Left renal cortex interstitium (tissue), 4 donors: ENCODE measurements around the gene APOBEC3G. TPM values are rescaled to one million over a fixed set of nuclear protein-coding genes. Genes with fewer than 3 reads are reported as not detected.
A peak's percentile ranks its signal among the peaks of the same experiment; 100 is the strongest.
"Not testable (repeated sequence)": the region's sequence is repeated elsewhere in the genome, so short reads cannot be mapped to it uniquely, and the experiment has no call there.

Experiments used
- DNase-seq, 4 donors: peaks; one replicate each; pipeline ENCODE4 v3.0.0-alpha.2; 2013; ENCODE audit warnings: low read depth in 4 of 4, low spot score in 2 of 4, missing footprints in 1 of 4
- polyA plus RNA-seq, 4 donors: library from polyadenylated mRNA; unstranded; fragments of 120-200 nt; gene quantifications; one replicate each; pipeline ENCODE4 v1.2.1, GENCODE V29; 2013; ENCODE audit not compliant: insufficient read length in 4 of 4

APOBEC3G gene
- 10 to 100 TPM in 1 of 4 donors, 1 to 10 TPM in 3; 7.5 to 11.1 (median 8.5) TPM for polyA plus RNA-seq

DNA sequence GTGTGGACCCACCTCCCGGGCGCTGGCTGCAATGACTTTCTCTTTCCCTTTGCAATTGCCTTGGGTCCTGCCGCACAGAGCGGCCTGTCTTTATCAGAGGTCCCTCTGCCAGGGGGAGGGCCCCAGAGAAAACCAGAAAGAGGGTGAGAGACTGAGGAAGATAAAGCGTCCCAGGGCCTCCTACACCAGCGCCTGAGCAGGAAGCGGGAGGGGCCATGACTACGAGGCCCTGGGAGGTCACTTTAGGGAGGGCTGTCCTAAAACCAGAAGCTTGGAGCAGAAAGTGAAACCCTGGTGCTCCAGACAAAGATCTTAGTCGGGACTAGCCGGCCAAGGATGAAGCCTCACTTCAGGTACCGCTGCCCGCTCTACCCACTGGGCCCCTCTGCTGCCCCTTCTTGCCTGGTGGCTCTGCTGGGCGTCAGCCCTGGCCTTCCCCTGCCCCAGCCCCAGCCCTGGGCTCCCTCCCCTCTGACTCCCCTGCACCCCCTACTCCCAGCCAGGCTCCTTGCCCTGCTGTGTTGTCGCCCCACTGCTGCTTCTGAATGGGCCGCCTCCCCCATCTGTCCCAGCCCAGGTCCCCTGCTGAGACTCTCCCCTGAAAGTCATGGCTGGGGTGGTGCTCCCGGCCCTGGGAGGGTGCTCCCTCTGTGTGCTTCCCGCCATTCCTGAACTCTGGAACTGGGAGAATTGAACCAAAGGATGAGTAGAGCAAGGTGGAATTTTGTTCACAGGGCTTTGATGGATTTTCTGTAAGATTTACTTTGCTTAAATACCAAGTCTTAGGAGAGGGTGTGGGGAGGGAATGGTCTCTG, at the start of gene APOBEC3G:
Gene APOBEC3G (plus strand): TSS at position 250 of the 815 bp plus-strand sequence. CDS start 87 bp downstream, at position 337.
- DNase-seq, result not testable (repeated sequence)

DNA sequence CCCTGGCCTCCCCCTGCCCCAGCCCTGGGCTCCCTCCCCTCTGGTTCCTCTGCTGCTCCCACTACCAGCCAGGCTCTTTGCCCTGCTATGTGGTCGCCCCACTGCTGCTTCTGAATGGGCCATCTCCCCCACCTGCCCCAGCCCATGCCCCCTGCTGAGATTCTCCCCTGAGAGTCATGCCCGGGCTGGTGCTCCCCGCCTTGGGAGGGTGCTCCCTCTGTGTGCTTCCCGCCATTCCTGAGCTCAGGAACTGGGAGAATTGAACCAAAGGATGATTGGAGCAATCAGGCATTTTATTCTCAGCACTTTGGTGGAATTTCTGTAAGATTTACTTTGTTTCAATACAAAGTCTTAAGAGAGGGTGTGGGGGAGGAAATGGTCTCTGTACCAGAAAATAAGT, 49.4 kb upstream of the APOBEC3G start:
- no peak for DNase-seq

DNA sequence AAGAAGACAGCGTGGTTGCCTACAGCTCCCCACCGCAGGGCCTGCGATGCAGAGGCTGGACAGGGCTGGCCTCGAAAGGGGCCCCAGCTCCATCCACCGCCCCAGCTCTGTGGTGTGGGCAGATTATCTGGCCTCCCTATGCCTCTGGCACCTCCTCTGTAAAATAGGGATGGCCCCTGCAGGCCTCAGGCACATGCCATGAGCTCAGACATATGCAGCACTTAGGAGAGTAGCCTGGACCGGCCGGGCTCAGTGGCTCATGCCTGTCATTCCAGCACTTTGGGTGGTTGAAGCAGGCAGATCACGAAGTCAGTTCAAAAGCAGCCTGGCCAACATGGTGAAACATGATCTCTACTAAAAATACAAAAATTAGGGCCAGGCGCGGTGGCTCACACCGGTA, 48.8 kb upstream of the APOBEC3G start:
- DNase-seq, result no peak

DNA sequence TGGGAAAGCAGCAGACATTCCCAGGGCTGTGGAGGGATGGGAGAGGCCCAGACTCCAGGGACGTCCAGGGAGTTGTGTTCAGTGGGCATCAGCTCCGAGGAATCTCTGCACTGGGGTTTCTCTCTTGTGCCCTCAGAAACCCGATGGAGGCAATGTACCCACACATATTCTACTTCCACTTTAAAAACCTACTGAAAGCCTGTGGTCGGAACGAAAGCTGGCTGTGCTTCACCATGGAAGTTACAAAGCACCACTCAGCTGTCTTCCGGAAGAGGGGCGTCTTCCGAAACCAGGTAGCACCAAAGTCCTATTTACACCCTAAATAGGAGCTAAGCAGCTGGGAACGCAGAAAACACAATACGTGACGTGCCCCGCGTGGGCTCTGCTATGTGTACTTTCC, 47.8 kb upstream of the APOBEC3G start:
- DNase-seq, result no peak

DNA sequence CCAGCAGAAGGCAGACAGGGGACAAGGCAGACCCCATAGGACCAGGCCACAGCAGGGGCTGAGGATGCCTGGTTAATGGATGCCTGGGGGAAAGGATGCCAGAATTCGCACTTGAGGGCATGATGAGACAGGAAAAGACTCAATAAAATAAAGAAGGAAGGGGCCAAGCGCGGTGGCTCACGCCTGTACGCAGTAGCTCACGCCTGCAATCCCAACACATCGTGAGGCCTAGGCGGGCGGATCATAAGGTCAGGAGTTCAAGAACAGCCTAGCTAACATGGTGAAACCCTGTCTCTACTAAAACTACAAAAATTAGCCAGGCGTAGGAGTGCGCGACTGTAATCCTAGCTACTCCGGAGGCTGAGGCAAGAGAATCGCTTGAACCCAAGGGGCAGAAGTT, 46.4 kb upstream of the APOBEC3G start:
- no peak for DNase-seq

DNA sequence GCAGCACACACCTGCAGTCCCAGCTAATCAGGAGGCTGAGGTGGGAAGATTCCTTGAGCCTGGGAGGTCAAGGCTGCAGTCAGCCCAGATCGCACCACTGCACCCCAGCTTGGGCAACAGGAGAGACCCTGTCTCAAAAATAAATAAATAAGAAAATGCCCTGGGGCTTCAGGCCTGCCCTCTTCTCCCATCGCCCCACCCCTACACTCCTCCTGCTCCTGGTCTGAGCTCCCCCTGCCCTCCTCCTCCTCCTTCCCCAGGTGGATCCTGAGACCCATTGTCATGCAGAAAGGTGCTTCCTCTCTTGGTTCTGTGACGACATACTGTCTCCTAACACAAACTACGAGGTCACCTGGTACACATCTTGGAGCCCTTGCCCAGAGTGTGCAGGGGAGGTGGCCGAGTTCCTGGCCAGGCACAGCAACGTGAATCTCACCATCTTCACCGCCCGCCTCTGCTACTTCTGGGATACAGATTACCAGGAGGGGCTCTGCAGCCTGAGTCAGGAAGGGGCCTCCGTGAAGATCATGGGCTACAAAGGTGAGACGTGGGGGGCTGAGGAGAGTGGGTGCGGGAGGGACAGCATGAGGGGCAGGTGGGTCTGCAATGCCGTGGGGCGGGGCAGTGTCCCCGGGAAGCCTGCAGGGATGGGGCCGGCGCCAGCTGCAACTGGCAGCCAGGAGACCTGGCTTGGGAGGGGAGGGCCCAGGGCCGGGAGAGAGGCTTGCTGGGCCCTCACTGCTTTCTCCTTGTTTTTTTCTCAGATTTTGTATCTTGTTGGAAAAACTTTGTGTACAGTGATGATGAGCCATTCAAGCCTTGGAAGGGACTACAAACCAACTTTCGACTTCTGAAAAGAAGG, 45.4 kb upstream of the APOBEC3G start:
- DNase-seq, result not testable (repeated sequence)

DNA sequence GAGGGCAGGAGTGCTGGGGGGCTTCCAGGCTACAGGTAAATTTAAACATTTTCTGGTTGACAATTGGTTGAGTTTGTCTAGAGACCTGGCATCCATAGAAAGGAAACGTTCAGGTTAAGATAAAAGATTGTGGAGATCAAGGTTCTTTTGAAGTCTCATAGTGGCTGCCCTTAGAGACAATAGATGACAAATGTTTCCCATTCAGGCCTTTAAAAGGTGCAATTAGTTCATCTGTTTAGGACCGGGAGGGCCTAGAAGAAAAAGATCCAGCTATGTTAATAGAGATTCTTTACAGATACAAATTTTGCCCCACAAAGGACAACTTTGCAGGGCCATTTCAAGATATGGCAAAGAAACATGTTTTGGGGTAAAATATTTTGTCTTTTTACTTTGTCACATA, 40.0 kb upstream of the APOBEC3G start:
- not testable (repeated sequence) for DNase-seq

DNA sequence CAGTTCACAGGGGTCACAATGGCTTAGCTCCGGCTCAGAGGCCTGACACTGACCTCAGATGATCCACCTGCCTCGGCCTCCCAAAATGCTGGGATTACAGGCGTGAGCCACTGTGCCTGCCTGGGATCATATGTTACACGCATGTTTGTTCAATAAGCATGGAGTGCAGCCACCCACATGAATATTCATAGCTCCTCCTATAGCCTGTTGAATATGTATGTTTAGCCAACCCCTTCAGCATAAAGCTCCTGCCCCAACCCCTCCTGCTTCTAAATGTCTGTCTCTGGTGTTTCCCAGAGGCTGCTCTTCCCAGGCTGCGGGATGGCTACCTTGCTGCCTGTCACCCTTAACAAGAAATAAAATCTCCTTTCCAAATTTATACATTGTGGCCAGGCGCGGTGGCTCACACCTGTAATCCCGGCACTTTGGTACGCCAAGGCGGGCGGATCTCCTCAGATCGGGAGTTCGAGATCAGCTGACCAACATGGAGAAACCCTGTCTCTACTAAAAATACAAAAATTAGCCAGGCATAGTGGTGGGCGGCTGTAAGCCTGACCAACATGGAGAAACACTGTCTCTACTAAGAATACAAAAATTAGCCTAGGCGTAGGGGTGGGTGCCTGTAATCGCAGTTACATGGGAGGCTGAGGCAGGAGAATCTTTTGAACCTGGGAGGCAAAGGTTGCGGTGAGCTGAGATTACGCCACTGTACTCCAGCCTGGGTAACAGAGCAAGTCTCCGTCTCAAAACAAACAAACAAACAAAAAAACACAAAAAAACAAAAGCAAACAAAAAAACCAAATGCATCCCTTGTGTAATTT, 37.6 kb upstream of the APOBEC3G start:
- no peak for DNase-seq

DNA sequence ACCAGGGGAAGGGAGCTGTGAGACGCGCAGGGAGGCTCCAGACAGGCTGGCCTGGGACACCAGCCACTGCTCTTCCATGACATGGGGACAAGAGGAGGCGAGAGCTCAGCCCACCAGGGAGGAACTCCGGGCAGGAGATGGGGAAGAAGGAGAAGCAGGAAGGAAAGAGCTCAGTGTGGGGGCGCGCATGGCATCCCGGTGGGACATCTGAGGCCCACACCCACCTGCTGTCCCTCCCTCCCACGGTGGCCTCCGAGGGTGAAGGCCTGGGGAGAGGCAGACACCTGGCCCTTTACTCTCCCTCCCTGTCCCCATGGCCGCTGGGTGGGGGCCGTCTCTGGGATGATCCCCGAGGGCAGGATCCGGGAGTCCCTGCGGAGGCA, 36.9 kb upstream of the APOBEC3G start:
- not testable (repeated sequence) for DNase-seq

DNA sequence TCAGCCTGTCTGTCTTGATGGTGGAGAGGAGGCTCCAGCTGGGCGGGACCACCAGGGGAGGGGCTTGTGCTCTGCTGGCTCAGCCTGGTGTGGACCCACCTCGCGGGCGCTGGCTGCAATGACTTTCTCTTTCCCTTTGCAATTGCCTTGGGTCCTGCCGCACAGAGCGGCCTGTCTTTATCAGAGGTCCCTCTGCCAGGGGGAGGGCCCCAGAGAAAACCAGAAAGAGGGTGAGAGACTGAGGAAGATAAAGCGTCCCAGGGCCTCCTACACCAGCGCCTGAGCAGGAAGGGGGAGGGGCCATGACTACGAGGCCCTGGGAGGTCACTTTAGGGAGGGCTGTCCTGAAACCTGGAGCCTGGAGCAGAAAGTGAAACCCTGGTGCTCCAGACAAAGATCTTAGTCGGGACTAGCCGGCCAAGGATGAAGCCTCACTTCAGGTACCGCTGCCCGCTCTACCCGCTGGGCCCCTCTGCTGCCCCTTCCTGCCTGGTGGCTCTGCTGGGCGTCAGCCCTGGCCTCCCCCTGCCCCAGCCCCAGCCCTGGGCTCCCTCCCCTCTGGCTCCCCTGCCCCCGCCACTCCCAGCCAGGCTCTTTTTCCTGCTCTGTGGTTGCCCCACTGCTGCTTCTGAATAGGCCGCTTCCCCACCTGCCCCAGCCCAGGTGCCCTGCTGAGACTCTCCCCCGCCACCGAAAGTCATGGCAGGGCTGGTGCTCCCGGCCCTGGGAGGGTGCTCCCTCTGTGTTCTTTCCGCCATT, 36.4 kb upstream of the APOBEC3G start, which contains the start of gene APOBEC3F:
Gene APOBEC3F (plus strand): TSS at position 327 of the 759 bp plus-strand sequence. CDS start 97 bp downstream, at position 424.
- DNase-seq, result peak in 3 of 4 donors; percentile 17 to 26 (median 25)

DNA sequence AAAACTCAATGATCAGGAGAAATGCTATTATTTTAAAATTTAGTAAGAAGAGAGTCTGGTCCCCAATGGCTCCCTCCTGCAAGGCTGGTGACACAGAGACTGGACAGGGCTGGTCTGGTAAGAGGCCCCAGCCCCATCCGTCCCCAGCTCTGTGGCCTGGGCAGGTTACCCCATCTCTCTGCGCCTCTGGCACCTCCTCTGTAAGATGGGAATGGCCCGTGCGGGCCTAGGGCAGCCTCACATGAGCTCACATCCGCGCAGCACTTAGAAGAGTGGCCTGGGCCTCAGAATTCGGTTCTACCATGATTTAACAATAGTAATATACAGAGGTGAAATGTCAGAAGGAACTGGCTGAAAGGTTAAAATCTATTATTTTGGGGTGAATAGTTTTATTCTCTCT, 35.2 kb upstream of the APOBEC3G start:
- DNase-seq, result no peak

DNA sequence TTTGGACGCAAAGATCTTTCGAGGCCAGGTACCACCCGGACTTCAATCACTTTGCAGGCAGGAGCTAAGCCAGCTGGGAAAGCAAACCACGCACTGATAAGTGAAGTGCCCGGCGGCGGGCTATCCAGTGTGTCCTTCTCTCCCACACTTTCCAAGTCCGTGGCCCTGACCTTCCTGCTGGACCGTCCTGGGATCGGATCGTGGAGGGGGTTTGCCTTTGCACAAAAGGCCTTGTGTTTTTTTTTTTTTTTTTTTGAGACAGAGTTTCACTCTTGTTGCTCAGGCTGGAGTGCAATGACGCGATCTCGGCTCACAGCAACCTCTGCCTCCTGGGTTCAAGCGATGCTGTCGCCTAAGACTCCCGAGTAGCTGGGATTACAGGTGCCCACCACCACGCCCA, 34.0 kb upstream of the APOBEC3G start:
- DNase-seq, result not testable (repeated sequence)

DNA sequence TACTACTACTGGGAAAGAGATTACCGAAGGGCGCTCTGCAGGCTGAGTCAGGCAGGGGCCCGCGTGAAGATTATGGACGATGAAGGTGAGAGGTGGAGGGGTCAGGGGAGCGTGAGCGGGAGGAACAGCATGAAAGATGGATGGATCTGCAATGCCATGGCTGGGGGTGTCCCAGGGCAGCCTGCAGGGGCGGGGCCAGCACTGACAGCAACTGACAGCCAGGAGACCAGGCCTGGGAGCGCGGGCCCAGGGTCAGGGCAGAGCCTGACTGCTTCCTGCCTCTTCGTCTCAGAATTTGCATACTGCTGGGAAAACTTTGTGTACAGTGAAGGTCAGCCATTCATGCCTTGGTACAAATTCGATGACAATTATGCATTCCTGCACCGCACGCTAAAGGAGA, 31.9 kb upstream of the APOBEC3G start:
- not testable (repeated sequence) for DNase-seq

DNA sequence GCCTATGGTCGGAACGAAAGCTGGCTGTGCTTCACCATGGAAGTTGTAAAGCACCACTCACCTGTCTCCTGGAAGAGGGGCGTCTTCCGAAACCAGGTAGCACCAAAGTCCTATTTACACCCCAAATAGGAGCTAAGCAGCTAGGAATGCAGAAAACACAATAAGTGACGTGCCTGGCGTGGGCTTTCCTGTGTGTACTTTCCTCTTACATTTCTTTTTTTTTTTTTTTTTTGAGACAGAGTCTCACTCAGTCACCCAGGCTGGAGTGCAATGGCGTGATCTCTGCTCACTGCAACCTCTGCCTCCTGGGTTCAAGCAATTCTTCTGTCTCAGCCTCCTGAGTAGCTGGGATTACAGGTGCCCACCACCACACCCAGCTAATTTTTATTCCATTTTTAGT, 27.6 kb upstream of the APOBEC3G start:
- DNase-seq, result not testable (repeated sequence)

DNA sequence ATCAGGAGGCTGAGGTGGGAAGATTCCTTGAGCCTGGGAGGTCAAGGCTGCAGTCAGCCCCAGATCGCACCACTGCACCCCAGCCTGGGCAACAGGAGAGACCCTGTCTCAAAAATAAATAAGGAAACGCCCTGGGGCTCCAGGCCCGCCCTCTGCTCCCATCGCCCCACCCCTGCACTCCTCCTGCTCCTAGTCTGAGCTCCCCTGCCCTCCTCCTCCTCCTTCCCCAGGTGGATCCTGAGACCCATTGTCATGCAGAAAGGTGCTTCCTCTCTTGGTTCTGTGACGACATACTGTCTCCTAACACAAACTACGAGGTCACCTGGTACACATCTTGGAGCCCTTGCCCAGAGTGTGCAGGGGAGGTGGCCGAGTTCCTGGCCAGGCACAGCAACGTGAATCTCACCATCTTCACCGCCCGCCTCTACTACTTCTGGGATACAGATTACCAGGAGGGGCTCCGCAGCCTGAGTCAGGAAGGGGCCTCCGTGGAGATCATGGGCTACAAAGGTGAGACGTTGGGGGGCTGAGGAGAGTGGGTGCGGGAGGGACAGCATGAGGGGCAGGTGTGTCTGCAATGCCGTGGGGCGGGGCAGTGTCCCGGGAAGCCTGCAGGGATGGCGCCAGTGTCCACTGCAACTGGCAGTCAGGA, 25.1 kb upstream of the APOBEC3G start:
- DNase-seq, result not testable (repeated sequence)

DNA sequence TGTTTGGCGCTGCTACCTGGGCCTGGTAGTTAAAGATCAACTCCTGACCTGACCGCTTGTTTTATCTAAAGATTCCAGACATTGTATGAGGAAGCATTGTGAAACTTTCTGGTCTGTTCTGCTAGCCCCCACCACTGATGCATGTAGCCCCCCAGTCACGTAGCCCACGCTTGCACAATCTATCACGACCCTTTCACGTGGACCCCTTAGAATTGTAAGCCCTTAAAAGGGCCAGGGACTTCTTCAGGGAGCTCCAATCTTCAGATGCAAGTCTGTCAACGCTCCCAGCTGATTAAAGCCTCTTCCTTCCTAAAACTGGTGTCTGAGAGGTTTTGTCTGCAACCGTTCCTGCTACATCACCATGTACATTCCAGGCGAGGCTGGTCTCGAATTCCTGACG, 21.4 kb upstream of the APOBEC3G start:
- DNase-seq, result no peak

DNA sequence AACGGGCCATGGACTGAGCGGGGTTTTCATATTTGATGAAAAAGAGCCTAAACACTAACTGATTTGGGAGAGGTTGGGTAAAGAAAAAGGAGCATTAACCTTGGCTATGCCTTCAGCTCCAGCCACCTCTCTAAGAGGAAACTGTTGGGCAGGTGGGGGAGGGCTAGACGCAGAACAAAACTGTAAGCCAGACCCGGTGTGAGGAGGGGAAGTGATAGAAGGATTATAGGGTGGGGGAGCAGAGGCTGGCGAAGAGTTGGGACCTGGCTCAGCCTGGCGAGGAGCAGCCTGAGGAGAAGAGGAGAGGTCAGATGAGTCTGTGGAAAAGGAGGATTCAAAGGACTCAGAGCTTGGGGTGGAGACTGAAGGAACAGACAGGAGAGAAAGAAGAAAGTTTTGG, 15.8 kb upstream of the APOBEC3G start:
- DNase-seq, result not testable (repeated sequence)

DNA sequence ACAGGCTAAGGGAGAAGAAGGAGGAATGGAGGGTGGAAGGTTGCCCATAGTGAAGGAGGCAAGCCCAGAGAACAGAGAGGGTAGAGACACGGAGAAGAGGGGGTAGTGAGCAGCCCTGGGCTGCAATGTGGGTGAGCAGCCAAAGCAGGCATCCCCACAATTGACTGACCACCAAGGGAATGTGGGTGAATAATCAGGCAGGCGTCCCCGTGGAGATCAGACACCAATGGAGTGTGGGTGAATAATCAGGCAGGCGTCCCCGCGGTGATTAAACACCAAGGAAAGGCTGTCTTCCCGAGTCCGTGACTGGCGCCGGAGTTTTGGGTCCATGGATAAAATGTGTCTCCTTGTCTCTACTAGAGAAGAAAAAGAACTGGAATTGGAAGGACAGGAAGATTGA, 15.1 kb upstream of the APOBEC3G start:
- DNase-seq, result not testable (repeated sequence)

DNA sequence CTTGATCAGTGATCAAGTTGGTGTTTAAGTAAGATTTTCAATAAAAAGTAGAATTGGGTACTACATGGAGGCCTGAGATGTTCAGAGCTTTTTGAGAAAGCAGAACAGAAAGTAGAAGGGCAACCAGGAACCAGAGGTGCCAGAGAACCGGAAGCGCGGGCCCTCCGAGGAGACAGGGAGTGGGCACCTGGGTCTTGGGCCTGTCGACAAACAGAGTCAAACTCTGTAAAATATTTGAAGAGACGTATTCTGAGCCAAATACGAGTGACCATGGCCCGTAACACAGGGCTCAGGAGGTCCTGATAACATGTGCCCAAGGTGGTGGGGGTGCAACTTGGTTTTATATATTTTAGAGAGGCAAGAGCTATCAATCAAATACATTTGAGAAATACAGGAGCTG, 13.2 kb upstream of the APOBEC3G start:
- not testable (repeated sequence) for DNase-seq
